ENCODE measurements around the gene TM4SF5.

DNA sequence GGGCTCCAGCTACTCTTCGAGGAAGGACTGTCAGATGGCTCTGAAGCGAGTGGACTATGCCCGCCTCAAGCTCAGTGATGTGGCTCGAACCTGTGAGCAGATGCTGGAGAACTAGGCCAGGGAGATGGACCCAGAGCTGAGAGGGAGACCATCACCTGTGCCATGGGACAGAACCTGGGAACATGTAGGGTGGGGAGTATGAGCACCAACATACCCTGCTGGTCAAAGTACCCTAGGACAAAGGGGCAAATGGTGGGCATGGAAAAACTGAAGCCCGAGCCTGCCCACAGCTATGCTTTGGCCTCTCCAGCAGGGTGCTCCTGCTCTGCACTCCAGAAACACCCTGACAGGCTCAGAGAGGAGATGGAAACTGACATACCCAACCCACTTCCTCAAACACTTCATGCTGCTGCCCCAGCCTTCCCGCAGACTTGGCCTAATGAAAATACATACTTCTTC, 38.6 kb upstream of the TM4SF5 start:
- TF ChIP-seq, protein P1, sequence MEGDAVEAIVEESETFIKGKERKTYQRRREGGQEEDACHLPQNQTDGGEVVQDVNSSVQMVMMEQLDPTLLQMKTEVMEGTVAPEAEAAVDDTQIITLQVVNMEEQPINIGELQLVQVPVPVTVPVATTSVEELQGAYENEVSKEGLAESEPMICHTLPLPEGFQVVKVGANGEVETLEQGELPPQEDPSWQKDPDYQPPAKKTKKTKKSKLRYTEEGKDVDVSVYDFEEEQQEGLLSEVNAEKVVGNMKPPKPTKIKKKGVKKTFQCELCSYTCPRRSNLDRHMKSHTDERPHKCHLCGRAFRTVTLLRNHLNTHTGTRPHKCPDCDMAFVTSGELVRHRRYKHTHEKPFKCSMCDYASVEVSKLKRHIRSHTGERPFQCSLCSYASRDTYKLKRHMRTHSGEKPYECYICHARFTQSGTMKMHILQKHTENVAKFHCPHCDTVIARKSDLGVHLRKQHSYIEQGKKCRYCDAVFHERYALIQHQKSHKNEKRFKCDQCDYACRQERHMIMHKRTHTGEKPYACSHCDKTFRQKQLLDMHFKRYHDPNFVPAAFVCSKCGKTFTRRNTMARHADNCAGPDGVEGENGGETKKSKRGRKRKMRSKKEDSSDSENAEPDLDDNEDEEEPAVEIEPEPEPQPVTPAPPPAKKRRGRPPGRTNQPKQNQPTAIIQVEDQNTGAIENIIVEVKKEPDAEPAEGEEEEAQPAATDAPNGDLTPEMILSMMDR (IDR thresholded peaks at IDR 0.05; ENCODE audit: poor library complexity, severe bottlenecking) = no peak
- TF ChIP-seq TAF1 (IDR thresholded peaks at IDR 0.05; ENCODE audit: low read depth) = no peak
